Measurements from ENCODE around the gene ZNF394.

The ZNF394 gene

DNA sequence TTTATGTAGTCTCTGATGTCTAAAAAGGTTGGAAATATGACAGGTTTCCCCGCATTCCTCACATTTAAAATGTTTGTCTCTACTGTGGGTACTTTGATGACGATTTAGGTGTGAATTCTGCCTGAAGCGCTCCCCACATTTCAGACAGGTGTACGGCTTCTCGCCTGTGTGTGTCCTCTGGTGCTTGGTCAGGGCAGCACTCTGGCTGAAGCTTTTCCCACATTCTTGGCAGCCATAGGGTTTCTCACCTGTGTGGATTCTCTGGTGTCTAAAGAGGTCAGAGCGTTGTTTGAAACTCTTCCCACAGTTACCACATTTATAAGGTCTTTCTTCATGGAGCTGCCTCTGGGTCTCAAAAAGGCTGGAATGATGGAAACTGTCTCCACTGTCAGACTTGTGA is 6.3 kb downstream of the ZNF394 start:
- DNase-seq (ENCODE audit: low read depth) = no peak

DNA sequence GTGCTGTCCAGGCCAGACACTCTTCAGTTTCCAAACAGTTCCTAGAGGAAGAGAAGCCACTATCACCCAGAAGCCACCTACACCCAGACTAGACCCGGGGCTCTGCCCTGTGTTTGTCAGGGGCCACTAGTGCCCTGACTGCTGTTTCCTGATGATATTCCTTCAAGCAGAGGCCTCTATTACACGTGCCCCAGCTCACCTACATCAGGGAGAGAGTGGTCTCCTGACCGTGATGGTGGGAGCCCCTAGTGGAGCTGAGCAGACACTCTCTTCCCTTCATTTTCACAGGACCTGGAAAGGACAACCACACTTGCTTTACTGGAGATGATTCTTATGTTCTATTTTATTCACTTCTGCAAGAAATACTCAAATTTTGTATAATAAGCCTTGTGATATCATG is 9.2 kb downstream of the ZNF394 start:
- no peak for DNase-seq (ENCODE audit: low read depth)

DNA sequence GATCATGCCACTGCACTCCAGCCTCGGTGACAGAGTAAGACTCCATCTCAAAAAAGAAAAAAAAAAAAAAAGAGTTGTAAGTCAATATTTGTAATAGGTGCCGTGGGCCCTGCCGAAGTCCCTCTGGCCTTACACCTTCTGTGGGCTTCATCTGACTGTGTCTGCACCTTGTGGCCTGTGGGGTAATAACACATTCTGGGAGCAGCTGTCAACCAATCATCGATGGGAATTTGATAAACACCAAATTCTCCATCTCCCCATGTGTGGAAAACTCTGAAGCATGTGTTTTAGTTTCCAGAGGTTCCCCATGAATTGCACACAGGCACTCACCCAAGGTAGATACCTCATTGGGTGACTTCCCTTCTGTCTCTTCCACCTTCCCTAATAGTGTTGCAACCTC is 10.8 kb downstream of the ZNF394 start:
- no peak for DNase-seq (ENCODE audit: low read depth)

DNA sequence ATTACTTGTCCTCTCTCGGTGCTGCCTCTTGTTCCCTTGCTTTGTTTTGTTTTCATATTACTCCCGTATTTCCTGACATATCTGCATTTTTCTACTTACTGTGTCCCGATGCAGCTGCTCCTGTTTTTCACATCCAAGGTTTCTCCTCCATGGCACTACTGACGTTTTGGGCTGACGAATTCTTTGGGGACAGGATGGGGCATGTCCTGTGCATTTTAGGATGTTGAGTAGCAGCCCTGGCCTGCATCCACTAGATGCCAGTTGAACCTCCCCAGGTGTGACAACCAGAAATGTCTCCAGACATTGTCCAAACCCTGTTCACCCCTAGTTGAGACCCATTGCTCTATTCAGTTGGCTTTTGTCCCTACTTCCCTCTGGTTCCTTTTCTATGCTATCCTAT is 15.0 kb downstream of the ZNF394 start:
- no peak for DNase-seq (ENCODE audit: low read depth)

DNA sequence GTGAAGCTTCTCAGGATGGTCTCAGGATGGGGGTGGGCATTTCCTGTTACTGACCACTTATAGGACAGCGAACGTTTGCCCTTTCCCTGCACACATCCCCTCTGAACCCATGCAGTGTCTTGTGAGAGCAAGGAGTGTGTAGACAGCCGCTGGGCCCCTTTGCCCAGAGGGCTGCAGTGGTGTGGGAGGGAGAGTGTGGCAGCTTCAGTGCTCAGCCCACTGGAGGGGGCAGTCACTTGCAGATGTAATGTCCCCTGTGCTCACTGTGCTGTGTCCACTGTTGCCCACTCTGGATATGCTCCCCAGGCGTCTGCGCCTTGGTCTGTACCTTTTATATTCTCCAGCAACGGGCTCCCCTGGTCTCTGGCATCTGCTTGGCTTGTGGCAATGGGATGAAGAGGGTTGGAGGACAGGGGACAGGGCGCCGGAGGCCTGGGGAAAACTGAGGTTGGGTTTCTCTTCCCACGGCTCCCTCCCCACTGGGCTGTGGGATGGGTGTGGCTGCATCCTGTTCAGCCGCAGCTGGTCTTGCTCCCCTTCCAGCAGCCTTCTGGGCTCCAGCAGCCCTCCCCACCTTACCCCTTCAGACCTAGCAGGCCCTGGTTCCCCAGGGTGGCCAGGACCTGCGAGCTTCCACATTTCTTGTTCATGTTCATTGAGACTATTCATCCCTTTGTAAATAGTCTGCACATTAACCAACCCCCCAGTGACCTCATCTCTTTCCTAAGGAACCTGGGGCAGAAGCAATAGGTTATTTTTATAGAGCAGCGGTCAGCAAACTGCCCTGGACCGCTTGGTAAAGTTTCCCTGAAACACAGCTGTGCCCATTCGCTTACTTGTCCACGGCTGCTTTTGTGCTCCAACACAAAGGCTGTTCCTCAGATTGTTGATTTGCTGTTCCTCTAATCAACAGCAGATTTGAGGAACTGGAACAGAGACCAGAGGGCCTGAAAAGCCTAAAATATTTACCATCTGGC is 21.3 kb downstream of the ZNF394 start:
- DNase-seq (ENCODE audit: low read depth) = no peak

DNA sequence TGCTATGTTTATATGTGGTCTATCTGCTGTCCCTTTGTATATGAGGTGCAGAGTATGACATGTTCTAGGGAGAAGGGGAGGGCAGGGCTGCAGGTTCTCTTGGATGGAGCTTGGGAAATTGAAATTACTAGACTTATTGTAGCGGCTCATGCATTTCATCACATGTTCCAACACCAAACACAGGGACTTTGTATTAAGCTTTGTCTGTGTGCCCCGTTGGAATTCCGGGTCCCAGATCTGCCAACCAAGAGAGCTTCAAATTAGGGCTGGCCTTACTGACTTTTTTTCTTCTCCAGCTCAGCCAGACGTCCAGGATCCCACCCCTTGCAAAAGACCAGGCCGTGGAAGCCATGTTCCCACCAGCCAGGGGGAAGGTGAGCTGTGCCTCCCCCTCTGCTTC is 24.0 kb downstream of the ZNF394 start:
- no peak for DNase-seq (ENCODE audit: low read depth)

DNA sequence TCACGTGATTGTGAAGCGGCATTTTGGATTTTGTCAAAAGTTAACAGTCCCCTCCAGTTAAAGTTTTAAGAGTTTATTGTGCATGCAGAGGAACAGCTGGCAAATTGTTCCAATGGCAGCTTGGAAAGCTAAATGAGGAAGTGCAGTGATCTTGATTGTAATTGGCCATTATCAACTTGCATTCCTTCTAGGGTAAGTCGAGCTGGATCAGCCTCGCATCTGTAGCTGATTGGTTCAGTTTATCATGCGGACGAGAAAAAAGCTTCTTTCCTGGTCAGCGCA is 26.8 kb downstream of the ZNF394 start:
- no peak for DNase-seq (ENCODE audit: low read depth)

DNA sequence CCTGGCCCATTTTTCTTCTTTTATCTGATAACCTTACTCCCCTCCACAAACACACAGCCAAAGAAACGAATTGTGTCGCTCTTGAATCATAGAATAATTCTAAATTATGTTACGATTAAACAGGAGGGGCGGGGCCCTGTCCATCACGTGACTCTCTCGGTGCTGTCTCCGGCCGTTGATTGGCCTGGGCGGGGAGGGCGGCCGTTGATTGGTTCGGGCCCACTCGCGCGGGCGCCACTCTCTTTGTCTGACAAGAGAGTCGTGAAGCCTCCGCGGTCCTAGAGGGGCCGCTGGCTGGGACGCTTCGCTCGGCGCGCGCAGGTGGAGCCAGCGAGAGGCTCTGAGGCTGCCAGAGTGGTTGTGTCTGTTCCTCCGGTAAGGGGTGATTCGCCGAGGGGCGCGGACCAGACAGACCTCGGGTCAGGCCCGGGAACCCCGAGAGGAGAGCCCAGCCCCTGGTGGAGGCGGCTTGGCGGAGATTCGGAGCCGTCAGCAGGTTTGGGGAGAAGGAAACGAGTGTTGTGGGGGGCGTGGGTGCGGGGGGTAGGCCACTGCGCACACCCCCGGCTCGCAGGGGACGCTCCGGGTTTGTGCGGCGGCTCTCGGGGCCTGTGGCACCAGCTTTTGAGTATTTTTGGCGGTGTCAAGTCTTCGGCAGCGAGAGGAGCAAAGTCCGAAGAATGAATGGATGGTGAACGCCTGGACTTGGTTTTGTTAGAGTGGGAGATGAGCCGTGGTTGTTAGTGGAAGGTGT is 27.3 kb downstream of the ZNF394 start, which contains the start of gene ZNF789:
Gene ZNF789 (plus strand): TSS at position 330 of the 754 bp plus-strand sequence. CDS start 3,567 bp downstream, outside the sequence.
- DNase-seq (ENCODE audit: low read depth) = peak; percentile 91

DNA sequence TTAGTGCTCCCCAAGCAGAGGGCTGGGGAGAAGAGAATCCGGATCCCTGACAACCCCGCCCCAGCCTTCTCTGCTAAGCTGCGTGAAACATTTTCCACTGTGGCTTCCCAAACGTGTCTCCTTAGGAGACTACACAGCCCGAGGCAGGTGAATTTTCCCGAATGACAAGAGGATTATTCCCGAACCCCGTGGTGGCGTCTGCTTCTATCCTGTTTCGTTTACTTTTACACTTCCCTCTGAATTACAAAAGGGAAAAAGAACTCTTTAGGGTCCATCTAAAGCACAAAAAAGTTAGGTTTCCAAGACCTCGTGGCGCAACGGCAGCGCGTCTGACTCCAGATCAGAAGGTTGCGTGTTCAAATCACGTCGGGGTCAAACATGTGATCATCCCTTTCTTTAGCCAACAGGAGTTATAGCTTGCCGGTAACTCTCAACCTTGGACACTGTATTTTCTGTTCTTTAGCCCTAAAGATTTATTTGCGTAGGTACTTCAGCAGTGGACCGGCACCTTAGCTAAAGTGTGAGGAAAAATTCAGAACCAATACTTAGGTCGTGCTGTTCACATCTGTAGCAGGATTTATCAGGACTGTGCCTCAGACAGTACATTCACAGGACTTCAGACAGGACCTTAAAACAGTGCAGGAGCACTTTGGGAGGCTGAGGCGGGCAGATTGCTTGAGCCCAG is 30.6 kb downstream of the ZNF394 start:
- no peak for DNase-seq (ENCODE audit: low read depth)

DNA sequence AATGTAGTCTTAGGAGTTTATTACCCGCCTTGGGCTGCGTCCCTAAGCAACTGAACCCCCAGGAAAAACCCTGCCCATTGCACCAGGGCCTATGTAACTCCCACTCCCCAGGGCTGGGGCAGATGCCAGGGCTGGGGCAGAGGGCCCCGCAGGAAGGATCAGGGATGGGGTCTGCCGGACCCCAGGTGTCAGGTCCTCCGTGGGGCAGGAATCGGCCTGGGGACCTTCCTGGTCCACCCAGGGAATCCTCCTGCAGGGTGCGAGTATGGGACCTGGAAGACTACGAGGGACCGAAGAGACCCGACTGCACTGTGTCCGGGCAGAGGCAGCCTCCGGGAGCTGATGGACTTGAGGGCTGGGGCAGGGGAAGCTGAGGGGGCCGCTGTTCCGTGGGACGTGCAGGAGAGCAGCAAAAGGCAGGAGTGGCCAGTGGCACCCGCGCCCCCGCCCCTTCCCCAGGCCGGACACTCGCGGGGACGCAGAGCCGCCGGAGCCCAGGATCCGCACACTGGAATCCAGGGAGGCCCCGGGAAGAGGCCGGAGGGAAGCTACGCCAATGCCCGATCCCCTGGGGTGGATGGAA is 31.7 kb downstream of the ZNF394 start:
- no peak for DNase-seq (ENCODE audit: low read depth)

DNA sequence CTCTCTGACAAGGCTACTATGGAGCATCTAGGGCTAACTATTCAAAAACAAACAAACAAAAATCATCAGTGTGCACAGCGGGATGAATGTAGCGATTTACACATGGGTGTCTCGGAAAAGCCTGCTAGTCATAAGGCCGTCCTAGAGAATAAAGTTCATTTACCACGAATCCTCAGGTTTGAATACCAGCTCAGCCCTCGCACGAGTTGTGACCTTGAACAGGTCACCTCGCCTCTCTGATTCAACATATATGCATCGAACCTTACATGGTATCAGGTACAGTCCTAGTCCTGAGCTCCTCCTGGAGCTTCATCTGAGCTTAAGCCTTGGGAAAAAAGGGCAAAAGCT is 34.7 kb downstream of the ZNF394 start:
- DNase-seq (ENCODE audit: low read depth) = no peak

DNA sequence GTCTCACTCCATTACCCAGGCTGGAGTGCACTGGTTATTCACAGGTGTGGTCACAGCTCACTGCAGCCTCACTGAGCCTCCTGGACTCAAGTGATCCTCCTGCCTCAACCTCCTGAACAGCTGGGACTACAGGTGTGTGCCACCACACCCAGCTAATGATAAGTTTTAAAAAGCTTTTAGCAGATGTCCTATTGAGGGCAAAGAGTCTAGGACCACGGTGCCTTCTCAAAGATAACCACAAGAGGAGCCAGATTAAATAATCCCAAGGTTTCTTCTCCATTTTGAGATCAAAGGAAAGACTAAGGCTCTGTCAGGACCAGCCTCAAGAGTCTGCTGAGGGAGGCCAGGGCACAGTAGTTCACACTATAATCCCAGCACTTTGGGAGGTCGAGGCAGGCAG is 38.9 kb downstream of the ZNF394 start:
- no peak for DNase-seq (ENCODE audit: low read depth)

DNA sequence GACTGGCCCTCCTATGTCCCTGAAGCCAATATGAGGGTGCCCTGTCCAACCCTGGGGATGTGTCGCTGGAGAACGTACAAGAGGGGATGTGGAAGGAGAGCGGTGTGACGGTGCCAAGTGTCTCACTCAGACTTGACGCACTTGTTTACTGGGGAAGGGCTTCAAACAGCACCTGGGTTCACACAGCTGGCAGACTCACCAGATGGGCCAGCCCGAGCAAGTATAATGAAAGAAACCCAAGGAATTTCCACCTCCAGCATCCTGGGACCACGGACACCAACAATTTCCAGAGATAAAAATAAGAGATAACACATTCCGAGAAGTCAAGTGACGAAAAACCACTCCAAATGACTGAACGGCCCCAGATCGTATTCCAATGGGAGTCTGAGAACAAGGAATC is 39.4 kb downstream of the ZNF394 start:
- DNase-seq (ENCODE audit: low read depth) = no peak

DNA sequence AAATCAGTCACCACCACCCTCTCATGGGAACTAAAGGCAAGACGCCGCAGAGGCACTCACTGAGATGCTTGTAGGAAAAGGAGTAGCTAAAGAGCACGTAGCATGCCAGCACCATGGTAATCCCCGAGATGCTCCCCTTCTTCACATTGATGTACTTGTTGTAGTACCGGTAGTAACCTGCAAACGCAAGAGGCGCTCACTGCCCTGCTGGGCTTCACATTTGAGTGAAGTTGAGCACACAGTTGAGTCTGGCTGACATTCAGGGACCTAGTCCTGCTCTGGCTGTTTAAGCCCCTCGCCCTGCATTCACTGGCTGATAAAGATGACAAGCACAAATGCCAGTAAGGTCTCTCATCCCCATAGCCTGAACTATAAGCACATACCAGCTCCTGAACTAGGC is 41.0 kb downstream of the ZNF394 start:
- DNase-seq (ENCODE audit: low read depth) = no peak

DNA sequence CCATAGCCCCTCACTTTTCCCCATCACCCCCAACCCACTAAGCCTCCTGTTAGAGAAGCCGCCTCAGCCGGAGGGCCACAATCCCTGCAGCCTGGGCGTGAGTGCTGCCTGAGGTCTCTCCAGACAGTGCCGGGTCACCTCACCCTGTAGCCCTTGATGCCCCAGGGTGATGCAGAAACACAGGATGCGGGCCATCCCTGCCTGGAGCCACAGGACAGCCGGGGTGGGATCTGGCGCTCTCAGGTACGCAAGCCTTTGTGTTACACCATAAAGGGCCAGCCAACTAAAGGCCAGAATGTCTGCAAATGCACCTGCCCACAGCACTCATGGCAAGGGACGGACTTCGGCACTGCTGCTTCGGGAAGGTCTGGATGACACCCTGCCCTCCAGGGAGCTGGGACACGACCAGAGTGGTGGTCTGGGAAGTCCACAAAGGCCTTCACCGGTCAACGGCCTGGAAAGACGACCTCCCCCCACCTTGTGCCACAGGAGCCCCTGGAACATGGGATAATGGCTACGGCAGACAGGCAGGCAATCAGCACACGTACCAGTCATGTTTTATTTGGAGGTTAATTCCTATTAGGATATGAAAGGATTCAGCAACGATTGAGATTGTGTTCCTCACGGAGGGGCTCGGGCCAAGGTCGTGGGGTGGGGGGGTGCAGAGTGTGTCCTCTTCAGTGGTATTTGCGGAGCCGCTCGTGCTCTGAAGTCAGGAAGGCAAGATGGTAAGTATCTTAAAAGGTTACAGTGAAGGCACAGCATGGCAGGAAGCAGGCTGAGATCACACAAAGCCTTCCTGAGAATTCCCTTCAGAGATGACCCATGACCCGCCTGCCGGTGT is 42.2 kb downstream of the ZNF394 start:
- no peak for DNase-seq (ENCODE audit: low read depth)

DNA sequence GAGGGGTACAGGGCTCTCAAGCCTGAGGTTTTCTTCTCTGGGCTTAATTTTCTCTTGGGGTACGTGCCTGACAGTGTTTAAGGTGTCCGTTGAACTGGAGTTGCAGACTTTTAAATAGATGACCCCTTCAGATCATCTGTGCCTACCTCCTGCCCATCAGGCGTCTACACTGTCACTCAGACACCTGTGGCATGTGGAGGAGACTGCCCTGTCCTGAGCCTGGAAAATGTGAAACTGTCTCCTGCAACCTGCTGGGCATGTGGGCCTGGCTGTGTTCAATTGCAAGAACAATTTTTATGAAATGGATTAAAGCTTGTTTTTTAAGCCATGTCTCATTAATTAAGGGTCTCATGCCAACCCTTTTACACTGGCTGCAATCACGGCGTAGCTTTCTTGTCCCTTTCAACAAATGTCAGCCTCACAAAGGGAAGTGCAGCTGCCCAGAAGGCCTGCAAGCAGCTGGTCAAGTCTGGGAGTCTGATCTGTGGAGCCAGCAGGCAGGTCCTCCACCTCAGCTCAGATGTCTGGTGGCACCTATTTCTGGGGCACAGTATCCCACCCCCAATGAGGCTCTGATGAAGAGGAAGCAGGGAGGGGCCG is 42.9 kb downstream of the ZNF394 start:
- no peak for DNase-seq (ENCODE audit: low read depth)

DNA sequence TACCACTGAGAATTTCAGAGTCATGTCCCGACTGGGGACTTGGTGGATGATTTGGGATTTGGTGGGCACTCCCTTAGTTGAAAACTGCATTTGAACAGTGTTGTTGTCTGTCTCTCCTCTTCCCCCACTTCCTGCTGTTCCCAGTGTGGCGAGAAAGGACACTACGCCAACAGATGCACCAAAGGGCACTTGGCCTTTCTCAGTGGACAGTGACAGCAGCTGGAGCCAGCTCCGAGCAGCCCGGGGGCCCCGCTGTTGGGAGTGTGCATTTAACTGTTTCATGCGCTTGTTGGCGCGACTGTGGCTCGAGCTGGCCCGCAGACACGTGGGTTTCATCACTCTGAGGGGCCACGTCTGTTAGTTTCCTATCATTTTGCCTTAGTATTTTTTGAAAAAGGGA is 43.8 kb downstream of the ZNF394 start:
- DNase-seq (ENCODE audit: low read depth) = no peak

DNA sequence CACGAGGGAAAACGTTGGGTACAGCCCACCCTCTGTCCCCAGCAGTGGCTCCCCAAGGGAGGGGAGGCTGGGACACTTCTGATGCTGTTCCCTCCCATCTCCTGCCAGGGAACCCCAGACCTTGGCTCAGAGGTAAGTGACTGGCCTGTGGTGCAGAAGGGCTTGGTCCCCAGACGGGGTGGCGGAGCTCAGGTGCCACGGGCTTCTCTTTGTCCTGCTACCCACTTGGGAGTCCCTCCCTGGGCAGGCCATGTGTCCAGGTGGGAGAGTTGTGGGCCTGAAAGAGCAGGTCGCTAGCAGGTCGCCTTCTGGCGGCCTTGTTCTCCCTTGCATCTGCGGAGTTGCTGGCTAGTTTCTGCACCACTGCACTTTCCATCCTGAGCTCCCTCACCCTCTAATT is 44.2 kb downstream of the ZNF394 start:
- no peak for DNase-seq (ENCODE audit: low read depth)

DNA sequence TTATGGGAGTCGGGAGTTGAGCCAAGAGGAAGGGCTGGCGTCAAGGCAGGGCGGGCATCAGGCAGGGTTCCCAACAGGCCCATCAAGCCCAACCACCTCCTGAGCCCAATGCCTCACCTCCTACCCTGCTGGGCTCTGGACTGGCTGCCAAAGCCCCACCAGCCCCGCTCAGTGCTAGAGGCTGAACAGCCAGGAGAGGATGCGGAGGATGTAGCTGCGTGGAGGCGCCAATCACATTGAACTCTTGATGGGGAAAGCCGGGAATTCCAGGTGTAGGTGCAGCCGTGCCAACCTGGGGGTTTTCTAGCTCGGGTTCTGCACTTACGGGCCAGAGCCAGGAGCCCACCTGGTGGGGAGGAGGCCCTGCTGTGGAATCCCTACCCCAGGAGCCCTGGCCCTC is 47.0 kb downstream of the ZNF394 start:
- no peak for DNase-seq (ENCODE audit: low read depth)

DNA sequence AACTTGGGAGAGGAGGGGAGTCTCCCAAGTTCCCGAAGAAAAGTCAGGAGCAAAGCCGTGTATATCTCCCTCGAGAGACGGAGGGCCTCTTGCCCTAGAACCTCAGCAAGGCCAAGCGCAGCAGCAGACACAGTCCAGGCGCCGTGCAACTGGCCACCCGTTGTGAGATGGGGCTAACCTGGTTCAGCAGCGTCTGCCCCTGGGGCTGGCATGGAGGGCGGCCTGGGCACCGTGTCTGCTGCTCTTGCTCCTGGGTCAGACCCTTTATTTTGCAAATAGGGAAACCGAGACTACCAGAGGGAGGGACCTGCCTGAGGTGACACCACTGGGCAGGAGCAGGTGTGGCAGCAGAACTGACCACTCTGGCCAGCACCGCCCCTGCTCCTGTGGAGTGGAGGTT is 47.5 kb downstream of the ZNF394 start:
- DNase-seq (ENCODE audit: low read depth) = no peak

DNA sequence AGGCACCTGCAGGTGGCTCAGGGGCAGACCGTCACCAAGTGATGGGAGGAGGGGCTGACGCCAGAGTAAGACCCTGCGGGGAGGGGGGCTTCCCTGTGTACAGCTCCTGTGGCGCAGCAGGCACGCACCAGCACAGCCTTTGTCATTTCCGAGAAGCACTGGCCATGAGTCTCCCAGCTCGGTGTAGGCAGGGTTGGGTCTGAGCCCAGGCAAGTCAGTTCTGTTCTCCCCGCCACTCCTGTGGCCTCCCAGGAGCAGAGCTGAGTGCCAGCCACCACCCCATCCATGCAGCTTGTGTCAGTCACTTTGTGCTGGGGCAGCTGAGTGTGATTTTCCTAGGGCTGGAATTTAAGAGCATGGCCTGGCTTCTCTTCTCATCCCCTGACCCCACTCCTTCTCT is 48.1 kb downstream of the ZNF394 start:
- DNase-seq (ENCODE audit: low read depth) = no peak

Data from stimulated activated CD8-positive, alpha-beta memory T cell treated with anti-CD3 and anti-CD28 coated beads, Interleukin-15, amount 100 ng/mL, for 24 hours (primary cell).